HUES48 (cell line): ENCODE data around the gene MAGEA8.
A peak's percentile ranks its signal among the peaks of the same experiment; 100 is the strongest.
"Not testable (repeated sequence)": the region's sequence is repeated elsewhere in the genome, so short reads cannot be mapped to it uniquely, and the experiment has no call there.

ENCODE experiments used
- H3K27ac ChIP-seq: one replicate; pipeline ENCODE4 v1.7.0; 2013; ENCODE audit warnings: low read depth, low read length, inconsistent platforms
- H3K27me3 ChIP-seq: 2 replicates; pipeline ENCODE4 v1.6.1; 2013; ENCODE audit warnings: mild to moderate bottlenecking, low read length; ENCODE audit not compliant: control insufficient read depth, insufficient read depth
- H3K36me3 ChIP-seq: 2 replicates; pipeline ENCODE4 v1.6.1; 2013; ENCODE audit warnings: low read length; ENCODE audit not compliant: control insufficient read depth, insufficient read depth
- H3K4me1 ChIP-seq: 2 replicates; pipeline ENCODE4 v1.6.1; 2013; ENCODE audit warnings: mild to moderate bottlenecking, low read length; ENCODE audit not compliant: control insufficient read depth, insufficient read depth
- H3K4me3 ChIP-seq: 2 replicates; pipeline ENCODE4 v1.5.1; 2013; ENCODE audit warnings: mild to moderate bottlenecking, low read depth, low read length
- H3K9ac ChIP-seq: 2 replicates; pipeline ENCODE4 v1.6.1; 2013; ENCODE audit warnings: mild to moderate bottlenecking, low read depth, low read length, moderate library complexity
- H3K9me3 ChIP-seq: 2 replicates; pipeline ENCODE4 v1.6.1; 2013; ENCODE audit warnings: low read length; ENCODE audit not compliant: control insufficient read depth, insufficient read depth

Gene MAGEA8, protein sequence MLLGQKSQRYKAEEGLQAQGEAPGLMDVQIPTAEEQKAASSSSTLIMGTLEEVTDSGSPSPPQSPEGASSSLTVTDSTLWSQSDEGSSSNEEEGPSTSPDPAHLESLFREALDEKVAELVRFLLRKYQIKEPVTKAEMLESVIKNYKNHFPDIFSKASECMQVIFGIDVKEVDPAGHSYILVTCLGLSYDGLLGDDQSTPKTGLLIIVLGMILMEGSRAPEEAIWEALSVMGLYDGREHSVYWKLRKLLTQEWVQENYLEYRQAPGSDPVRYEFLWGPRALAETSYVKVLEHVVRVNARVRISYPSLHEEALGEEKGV

DNA sequence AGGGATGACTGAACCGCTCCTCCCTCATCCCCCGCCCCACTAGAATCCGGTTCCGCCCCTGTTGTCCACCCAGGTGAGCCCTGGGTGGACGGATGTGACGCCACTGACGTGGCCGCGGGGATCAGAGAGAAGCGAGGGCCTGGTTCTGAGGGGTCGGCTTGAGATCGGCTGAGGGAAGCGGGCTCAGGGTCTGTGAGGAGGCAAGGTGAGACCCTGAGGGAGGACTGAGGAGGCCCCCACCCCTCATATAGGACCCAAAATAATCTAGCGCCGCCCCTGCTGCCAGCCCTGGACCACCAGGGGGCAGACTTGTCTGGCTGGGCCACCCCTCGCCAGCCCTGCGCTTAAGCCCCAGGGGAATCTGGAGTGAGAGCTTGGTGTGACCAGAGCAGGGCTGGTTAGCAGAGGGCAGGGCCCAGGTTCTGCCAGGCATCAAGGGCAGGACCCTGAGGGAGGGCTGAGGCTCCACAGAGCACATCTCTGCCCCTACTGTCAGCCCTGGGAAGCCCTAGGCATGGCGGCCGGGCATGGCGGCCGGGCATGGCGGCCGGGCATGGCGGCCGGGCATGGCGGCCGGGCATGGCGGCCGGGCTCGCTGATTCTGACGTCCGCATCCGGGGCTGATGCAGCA is at the start of gene MAGEA8:
TSS of gene MAGEA8 (plus strand) at position 103 of the 631 bp plus-strand sequence. CDS start 3,090 bp downstream, outside the sequence.
- Histone ChIP-seq H3K27me3 (no peaks in the 10 kb centered on the region), H3K9ac (no peak within 1 kb of the TSS), H3K4me3 (no peak within 1 kb of the TSS), H3K9me3 (peaks cover 11% of the 10 kb centered on the region; the same call in 1 of the 2 replicates), H3K36me3 (no peaks in the 10 kb centered on the region), H3K4me1 (no peaks in the 10 kb centered on the region), H3K27ac (no peak within 1 kb of the TSS)

DNA sequence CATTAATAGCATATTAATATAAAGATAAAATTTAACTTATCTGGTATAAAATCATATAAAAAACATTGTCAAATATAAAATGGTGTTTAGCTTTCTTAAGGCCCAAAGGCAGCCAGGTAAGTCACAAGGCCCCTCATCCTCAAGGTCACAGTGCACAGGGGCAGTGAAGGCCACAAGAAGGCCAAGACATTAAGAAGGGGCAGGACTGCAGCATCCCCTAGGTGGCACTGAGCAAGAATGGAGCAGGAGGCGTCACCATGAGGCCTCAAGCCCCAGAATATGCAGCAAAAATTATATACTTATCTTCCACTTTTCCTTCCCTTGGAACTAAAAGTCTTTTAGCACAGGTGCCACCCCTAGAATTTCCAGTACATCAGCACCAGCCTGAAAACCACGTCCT is 49.5 kb upstream of the MAGEA8 start:
- H3K4me1 ChIP-seq, result peaks cover 50% of the 10 kb centered on the region; the same call in 1 of the 2 replicates
- no peaks in the 10 kb centered on the region for H3K36me3 ChIP-seq
- no peaks in the 10 kb centered on the region; the same call in none of the 2 replicates for H3K9me3 ChIP-seq
- no peak overlapping the region for H3K4me3 ChIP-seq
- H3K9ac ChIP-seq, result no peak overlapping the region
- peak overlapping the region; percentile 20 for H3K27ac ChIP-seq
- no peaks in the 10 kb centered on the region for H3K27me3 ChIP-seq

DNA sequence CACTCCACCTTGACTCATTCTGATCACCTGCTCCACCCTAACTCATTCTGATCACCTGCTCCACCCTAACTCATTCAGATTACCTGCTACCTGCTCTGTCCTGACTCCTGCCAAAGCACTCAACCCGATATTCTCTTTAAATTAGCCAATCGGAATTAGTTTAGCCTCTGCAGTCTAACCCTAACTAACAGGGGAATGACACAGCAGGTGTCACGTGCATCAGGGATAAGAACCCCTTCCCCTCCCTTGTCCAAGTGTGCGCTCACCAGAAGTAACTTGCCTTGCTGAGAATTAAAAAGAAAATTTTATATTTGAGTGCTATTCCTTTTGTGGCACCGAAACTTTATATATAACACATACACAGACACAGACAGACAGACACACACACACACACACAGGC is 44.3 kb upstream of the MAGEA8 start:
- not testable (repeated sequence) for H3K36me3 ChIP-seq, H3K27me3 ChIP-seq, H3K9ac ChIP-seq
- Histone ChIP-seq H3K27ac (peak overlapping the region; percentile 71), H3K4me1 (peaks cover 33% of the 10 kb centered on the region), H3K9me3 (peaks cover 22% of the 10 kb centered on the region), H3K4me3 (peak overlapping the region; percentile 40)

DNA sequence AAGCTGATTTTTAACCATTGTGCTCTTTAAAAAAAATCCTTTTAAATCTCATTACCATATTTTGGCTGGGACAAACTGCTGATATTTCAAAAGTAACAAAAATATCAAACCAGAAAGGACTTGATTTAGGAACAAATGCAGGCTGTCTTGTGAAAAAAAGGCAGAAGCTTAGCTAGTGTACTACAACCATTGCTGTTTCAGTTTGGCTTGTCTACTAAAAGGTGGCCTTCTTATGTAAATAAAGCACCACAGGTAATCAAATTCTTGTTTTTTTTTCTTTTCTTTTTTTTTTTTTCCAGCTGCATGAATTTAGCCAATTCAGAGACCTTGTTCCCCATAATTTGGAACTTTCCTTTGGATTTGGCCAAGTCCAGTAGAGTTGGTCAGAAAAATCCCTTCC is 43.8 kb upstream of the MAGEA8 start:
- Histone ChIP-seq H3K4me1 (peaks cover 29% of the 10 kb centered on the region), H3K9ac (no peak overlapping the region), H3K4me3 (peak overlapping the region; percentile 40), H3K9me3 (peaks cover 27% of the 10 kb centered on the region), H3K27ac (peak overlapping the region; percentile 71), H3K27me3 (no peaks in the 10 kb centered on the region), H3K36me3 (no peaks in the 10 kb centered on the region)

DNA sequence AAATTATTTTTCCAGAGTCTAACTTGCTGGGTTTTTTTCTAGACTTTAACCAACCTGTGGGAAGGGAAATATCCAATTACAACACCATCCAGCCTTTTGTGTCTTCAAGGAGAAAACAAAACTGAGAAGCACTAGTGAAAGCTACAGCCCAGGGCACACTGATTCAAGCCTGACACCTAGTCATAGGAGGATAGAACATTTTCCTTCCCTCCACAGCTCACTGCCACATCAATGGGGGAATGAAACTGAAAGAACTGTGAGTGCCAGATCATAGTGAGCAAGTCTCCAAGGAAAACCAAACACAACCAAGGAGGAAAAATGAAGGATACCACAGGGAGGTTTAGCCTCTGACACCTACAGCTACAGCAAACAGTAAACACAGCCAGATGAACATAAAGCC is 43.3 kb upstream of the MAGEA8 start:
- Histone ChIP-seq H3K9ac (no peak overlapping the region), H3K4me1 (peaks cover 25% of the 10 kb centered on the region)

DNA sequence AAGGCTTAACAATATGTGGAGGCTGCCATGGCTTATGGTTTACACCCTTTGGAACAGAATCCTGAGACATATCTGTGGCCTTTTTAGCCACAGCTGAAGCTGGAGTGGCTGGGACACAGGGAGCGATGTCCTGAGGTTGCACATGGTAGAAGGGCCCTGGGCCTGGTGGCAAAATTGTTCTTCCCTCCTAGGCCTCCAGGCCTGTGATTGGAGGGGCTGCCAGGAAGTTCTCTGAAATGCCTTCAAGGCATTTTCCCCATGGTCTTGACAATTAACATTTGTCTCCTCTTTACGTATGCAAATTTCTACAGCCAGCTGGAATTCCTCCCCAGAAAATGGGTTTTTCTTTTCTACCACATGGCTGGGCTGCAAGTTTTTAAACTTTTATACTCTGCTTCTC is 39.1 kb upstream of the MAGEA8 start:
- peaks cover 55% of the 10 kb centered on the region for H3K9me3 ChIP-seq
- no peaks in the 10 kb centered on the region for H3K36me3 ChIP-seq
- H3K4me3 ChIP-seq, result peak overlapping the region; percentile 9; the same call in 1 of the 2 replicates
- H3K4me1 ChIP-seq, result peaks cover 8% of the 10 kb centered on the region
- H3K27me3 ChIP-seq, result no peaks in the 10 kb centered on the region
- H3K27ac ChIP-seq, result no peak overlapping the region
- no peak overlapping the region for H3K9ac ChIP-seq

More for the DNA sequence above, 43.3 kb upstream of the MAGEA8 start:
- H3K9me3 ChIP-seq, result peaks cover 31% of the 10 kb centered on the region
- H3K36me3 ChIP-seq, result no peaks in the 10 kb centered on the region
- H3K27ac ChIP-seq, result peak overlapping the region; percentile 71
- H3K4me3 ChIP-seq, result no peak overlapping the region; the same call in none of the 2 replicates
- H3K27me3 ChIP-seq, result no peaks in the 10 kb centered on the region

DNA sequence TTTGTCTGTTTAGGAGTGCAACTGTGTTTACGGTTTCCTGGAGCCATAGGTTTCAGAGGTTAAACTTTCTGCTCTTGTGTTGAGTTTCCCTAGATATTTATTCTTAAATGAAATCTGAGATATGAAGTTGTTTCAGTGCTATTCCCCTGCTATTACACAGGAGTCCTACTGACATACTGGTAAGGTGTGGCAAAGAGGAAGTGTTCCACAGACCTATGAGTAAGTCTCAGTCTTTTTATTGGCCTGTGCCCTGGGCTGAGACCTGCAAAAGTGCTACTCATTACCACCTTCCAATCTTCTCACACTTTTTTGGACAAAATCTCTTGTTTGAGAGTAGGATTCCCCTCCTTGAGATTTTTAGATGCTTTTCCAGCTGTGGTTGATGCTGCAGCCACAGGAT is 35.6 kb upstream of the MAGEA8 start:
- H3K27ac ChIP-seq, result no peak overlapping the region
- H3K36me3 ChIP-seq, result no peaks in the 10 kb centered on the region
- peaks cover 57% of the 10 kb centered on the region for H3K9me3 ChIP-seq
- H3K27me3 ChIP-seq, result no peaks in the 10 kb centered on the region
- no peaks in the 10 kb centered on the region for H3K4me1 ChIP-seq
- H3K4me3 ChIP-seq, result no peak overlapping the region
- H3K9ac ChIP-seq, result no peak overlapping the region

DNA sequence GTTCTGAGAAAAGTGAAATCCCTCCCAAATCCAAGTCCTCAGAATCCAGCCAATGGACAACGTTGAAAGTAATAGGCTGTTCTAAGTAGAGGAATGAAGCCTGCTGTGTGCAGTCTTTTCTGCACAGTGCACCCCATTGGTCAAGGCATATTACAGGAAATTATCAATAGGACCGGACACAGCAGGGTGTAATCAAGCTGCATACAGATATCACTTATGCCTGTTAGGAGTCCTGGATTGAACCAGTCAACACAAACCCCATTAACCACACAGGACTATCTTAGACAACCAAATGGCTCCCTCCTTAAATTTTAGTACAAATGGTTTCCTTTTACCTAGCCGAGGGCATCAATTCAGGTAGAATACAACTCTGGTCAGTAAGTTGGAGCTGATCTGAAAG is 34.2 kb upstream of the MAGEA8 start:
- H3K36me3 ChIP-seq, result no peaks in the 10 kb centered on the region
- no peak overlapping the region for H3K27ac ChIP-seq
- no peak overlapping the region for H3K9ac ChIP-seq
- H3K27me3 ChIP-seq, result no peaks in the 10 kb centered on the region
- no peaks in the 10 kb centered on the region for H3K4me1 ChIP-seq
- no peak overlapping the region for H3K4me3 ChIP-seq
- peaks cover 48% of the 10 kb centered on the region for H3K9me3 ChIP-seq

DNA sequence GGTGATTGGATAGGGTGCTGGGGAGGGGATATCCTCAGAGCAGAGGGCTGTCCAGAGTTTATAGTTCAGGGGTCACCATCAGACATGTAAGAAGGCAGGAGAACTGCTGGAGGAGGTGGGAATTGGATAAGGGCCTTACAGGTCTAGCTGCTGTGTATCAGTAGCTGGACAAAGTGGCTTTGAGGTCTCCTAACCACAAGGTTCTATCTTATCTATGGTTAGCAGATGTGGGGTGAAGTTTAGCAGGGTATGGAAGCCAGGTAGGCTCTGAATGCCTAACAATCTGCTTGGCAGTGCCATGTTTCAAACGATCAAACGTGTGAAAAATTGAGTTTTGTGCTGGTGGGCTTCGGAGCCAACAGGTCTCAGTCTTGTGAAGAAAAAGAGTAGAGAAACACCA is 32.1 kb upstream of the MAGEA8 start:
- peaks cover 10% of the 10 kb centered on the region for H3K4me1 ChIP-seq
- no peak overlapping the region for H3K27ac ChIP-seq
- no peak overlapping the region for H3K9ac ChIP-seq
- H3K9me3 ChIP-seq, result peaks cover 31% of the 10 kb centered on the region
- H3K36me3 ChIP-seq, result no peaks in the 10 kb centered on the region
- H3K4me3 ChIP-seq, result no peak overlapping the region
- no peaks in the 10 kb centered on the region for H3K27me3 ChIP-seq

DNA sequence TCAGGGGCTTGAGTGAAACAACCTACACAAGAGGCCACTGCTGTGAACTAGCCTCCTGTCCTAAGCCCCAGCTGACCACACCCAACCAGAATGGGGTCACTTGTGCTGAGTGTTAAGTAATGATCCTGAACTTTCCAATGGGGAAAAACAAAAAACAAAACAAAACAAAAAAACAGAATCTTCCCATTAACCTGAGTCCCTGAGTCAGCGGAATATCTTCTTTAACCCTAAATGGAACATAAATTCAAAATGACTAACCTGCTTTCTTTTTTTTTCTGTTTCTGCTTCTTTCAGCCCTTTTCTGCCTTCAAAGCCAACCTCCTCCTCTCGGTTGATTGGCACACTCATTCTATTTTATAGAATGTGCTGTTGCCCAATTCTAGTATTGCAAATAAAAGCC is 31.2 kb upstream of the MAGEA8 start:
- no peak overlapping the region for H3K4me3 ChIP-seq
- H3K9ac ChIP-seq, result no peak overlapping the region
- H3K36me3 ChIP-seq, result no peaks in the 10 kb centered on the region
- H3K27me3 ChIP-seq, result no peaks in the 10 kb centered on the region
- H3K4me1 ChIP-seq, result peaks cover 13% of the 10 kb centered on the region
- H3K9me3 ChIP-seq, result peaks cover 23% of the 10 kb centered on the region
- no peak overlapping the region for H3K27ac ChIP-seq

DNA sequence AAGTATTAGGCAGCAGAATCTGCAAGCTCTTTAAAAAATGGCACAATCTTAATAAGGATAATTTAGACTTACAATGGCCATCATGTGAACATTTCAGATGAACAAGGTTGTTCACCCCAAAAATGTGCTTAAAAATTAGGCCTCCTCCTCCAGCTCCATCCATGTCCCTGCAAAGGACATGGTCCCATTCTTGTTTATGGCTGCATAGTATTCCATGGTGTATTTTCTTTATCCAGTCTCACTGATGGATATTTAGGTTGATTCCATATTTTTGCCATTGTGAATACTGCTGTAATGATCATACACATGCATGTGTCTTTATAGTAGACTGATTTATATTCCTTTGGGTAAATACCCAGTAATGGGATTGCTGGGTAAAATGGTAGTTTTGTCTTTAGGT is 29.1 kb upstream of the MAGEA8 start:
- Histone ChIP-seq H3K9ac (no peak overlapping the region), H3K9me3 (peaks cover 20% of the 10 kb centered on the region), H3K36me3 (no peaks in the 10 kb centered on the region), H3K27me3 (no peaks in the 10 kb centered on the region), H3K4me3 (no peak overlapping the region), H3K4me1 (peaks cover 13% of the 10 kb centered on the region), H3K27ac (no peak overlapping the region)
